NCI-H187 (cell line): Measurements from ENCODE around the gene TMIGD3.

ENCODE experiments used
- DNase-seq, 2 experiments: peaks; one replicate each; lab custom pipeline; 2025; lab: John Stamatoyannopoulos, UW

Gene TMIGD3

GRCh38 chr1:111448482-111448917, 54.9 kb downstream of the TMIGD3 start:
- DNase-seq = no peak

- DNase-seq = no peak
Measured at GRCh38 chr1:111446967-111447892, 56.2 kb downstream of the TMIGD3 start.

- DNase-seq = no peak
Measured at GRCh38 chr1:111446546-111446945, 56.9 kb downstream of the TMIGD3 start.

- DNase-seq = no peak
Measured at GRCh38 chr1:111444031-111444430, 59.4 kb downstream of the TMIGD3 start.

- no peak for DNase-seq
Measured at GRCh38 chr1:111442457-111442856, 61.0 kb downstream of the TMIGD3 start.

GRCh38 chr1:111441573-111442192, 61.8 kb downstream of the TMIGD3 start:
- DNase-seq = no peak

GRCh38 chr1:111439461-111440351, 63.7 kb downstream of the TMIGD3 start:
- no peak for DNase-seq

- DNase-seq = no peak
Measured at GRCh38 chr1:111436726-111437125, 66.7 kb downstream of the TMIGD3 start.
